ENCODE measurements around the gene C15orf40.

DNA sequence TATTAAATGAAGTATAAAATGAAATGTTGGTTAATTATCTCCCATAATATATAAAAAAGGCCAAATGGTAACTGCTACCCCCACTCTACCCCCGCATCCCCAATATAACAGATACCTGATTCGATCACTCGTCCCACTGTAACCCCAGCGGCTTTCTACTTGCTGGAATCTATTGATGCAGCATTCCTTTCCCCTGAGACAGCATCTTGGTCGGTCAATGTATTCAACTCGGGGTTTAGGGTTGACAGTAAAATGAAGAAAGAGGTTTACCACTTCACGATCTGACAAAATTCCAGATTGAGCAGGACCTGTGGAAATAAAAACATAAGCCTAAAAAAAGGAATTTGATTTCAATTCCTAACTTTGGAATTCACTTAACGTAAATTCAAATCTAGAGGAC, 18.6 kb upstream of the C15orf40 start:
- TF ChIP-seq POLR2AphosphoS5 (IDR thresholded peaks at IDR 0.05), result no peak
- TF ChIP-seq, protein P1, sequence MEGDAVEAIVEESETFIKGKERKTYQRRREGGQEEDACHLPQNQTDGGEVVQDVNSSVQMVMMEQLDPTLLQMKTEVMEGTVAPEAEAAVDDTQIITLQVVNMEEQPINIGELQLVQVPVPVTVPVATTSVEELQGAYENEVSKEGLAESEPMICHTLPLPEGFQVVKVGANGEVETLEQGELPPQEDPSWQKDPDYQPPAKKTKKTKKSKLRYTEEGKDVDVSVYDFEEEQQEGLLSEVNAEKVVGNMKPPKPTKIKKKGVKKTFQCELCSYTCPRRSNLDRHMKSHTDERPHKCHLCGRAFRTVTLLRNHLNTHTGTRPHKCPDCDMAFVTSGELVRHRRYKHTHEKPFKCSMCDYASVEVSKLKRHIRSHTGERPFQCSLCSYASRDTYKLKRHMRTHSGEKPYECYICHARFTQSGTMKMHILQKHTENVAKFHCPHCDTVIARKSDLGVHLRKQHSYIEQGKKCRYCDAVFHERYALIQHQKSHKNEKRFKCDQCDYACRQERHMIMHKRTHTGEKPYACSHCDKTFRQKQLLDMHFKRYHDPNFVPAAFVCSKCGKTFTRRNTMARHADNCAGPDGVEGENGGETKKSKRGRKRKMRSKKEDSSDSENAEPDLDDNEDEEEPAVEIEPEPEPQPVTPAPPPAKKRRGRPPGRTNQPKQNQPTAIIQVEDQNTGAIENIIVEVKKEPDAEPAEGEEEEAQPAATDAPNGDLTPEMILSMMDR (IDR thresholded peaks at IDR 0.05), result no peak
